DOHH2 (cell line): ENCODE data around the gene GLRX5.

Experiments used
- H3F3A ChIP-seq: fragments of 200-600 bp; sonication (generic), shearing (Covaris generic); 2 replicates; pipeline ENCODE4 v1.6.0; 2016; ENCODE audit warnings: antibody characterized with exemption, mild to moderate bottlenecking; ENCODE audit not compliant: control insufficient read depth, insufficient read depth
- H3K27ac ChIP-seq: fragments of 200-600 bp; sonication (generic); 2 replicates; pipeline ENCODE4 v1.5.1; 2014; ENCODE audit warnings: low read depth, mild to moderate bottlenecking, low read length, moderate library complexity
- H3K27me3 ChIP-seq: fragments of 200-600 bp; sonication (generic); 2 replicates; pipeline ENCODE4 v1.6.1; 2014; ENCODE audit warnings: mild to moderate bottlenecking, low read length, mixed read lengths; ENCODE audit not compliant: control insufficient read depth
- H3K36me3 ChIP-seq: fragments of 200-600 bp; sonication (generic); 2 replicates; pipeline ENCODE4 v1.6.1; 2014; ENCODE audit warnings: mild to moderate bottlenecking, low read length, moderate library complexity, mixed read lengths; ENCODE audit not compliant: control insufficient read depth
- H3K4me1 ChIP-seq: fragments of 200-600 bp; sonication (generic); 2 replicates; pipeline ENCODE4 v1.6.1; 2014; ENCODE audit warnings: mild to moderate bottlenecking, low read length, mixed read lengths; ENCODE audit not compliant: control insufficient read depth
- H3K4me2 ChIP-seq: fragments of 200-600 bp; sonication (generic); 2 replicates; pipeline ENCODE4 v1.6.0; 2014; ENCODE audit warnings: mild to moderate bottlenecking, low read length, moderate library complexity
- H3K4me3 ChIP-seq: fragments of 200-600 bp; sonication (generic); 2 replicates; pipeline ENCODE4 v1.5.1; 2014; ENCODE audit warnings: mild to moderate bottlenecking, low read length, mixed read lengths
- H3K79me2 ChIP-seq: fragments of 200-600 bp; sonication (generic); 2 replicates; pipeline ENCODE4 v1.6.1; 2014; ENCODE audit warnings: mild to moderate bottlenecking, low read length, mixed read lengths; ENCODE audit not compliant: control insufficient read depth
- H3K9me2 ChIP-seq: fragments of 200-600 bp; sonication (generic); replicated peaks from 2 replicates; pipeline ENCODE4 v1.6.1; 2014; ENCODE audit warnings: mild to moderate bottlenecking, low read length, mixed read lengths; ENCODE audit not compliant: control insufficient read depth
- H3K9me3 ChIP-seq: fragments of 200-600 bp; sonication (generic); 2 replicates; pipeline ENCODE4 v1.6.1; 2014; ENCODE audit warnings: antibody characterized with exemption, low read length, mixed read lengths; ENCODE audit not compliant: control insufficient read depth, insufficient read depth
- H4K20me1 ChIP-seq: fragments of 200-600 bp; sonication (generic); 2 replicates; pipeline ENCODE4 v1.6.0; 2014; ENCODE audit warnings: low read depth, mild to moderate bottlenecking, antibody characterized with exemption, low read length, moderate library complexity; ENCODE audit not compliant: control insufficient read depth, insufficient read depth
- EZH2phosphoT487 ChIP-seq: fragments of 200-600 bp; sonication (generic); IDR thresholded peaks from 2 replicates; pipeline ENCODE4 v1.6.1; 2017; ENCODE audit warnings: borderline replicate concordance, mild to moderate bottlenecking, antibody characterized with exemption, low read length, moderate library complexity, mixed read lengths
- TF ChIP-seq, protein P1 (sequence below): fragments of 200-600 bp; sonication (generic); IDR thresholded peaks from one replicate; pipeline ENCODE4 v1.5.1; 2014; ENCODE audit warnings: antibody characterized with exemption, mild to moderate bottlenecking, low read depth, low read length; ENCODE audit not compliant: poor library complexity, severe bottlenecking

The GLRX5 gene

DNA sequence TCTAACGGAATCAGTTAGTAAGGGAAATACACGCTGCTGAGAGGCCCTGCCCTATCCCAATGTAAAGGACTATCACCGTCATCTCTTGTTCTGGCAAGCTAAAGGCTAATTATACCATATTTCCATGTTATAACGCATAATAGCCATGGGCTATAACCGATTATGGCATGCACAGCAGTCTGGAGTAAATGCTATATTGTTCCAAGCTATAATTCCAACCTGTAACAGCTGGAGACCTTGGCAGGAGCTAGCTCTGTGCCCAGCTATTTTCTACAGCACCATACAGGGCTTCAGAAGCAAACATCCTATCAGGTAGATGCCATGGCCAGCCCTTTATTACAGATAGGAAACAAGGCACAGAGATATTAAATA is 44.7 kb upstream of the GLRX5 start:
- Histone ChIP-seq H3K9me3 (no peaks in the 10 kb centered on the region), H3K4me3 (no peak overlapping the region), H3K4me2 (no peak overlapping the region), H4K20me1 (no peaks in the 10 kb centered on the region), H3K36me3 (no peaks in the 10 kb centered on the region), H3K4me1 (peaks cover 49% of the 10 kb centered on the region), H3K9me2 (no peaks in the 10 kb centered on the region), H3K27me3 (no peaks in the 10 kb centered on the region), H3F3A (no peaks in the 10 kb centered on the region), H3K79me2 (no peaks in the 10 kb centered on the region), H3K27ac (no peak overlapping the region)
- TF ChIP-seq, protein P1, sequence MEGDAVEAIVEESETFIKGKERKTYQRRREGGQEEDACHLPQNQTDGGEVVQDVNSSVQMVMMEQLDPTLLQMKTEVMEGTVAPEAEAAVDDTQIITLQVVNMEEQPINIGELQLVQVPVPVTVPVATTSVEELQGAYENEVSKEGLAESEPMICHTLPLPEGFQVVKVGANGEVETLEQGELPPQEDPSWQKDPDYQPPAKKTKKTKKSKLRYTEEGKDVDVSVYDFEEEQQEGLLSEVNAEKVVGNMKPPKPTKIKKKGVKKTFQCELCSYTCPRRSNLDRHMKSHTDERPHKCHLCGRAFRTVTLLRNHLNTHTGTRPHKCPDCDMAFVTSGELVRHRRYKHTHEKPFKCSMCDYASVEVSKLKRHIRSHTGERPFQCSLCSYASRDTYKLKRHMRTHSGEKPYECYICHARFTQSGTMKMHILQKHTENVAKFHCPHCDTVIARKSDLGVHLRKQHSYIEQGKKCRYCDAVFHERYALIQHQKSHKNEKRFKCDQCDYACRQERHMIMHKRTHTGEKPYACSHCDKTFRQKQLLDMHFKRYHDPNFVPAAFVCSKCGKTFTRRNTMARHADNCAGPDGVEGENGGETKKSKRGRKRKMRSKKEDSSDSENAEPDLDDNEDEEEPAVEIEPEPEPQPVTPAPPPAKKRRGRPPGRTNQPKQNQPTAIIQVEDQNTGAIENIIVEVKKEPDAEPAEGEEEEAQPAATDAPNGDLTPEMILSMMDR: no peak

DNA sequence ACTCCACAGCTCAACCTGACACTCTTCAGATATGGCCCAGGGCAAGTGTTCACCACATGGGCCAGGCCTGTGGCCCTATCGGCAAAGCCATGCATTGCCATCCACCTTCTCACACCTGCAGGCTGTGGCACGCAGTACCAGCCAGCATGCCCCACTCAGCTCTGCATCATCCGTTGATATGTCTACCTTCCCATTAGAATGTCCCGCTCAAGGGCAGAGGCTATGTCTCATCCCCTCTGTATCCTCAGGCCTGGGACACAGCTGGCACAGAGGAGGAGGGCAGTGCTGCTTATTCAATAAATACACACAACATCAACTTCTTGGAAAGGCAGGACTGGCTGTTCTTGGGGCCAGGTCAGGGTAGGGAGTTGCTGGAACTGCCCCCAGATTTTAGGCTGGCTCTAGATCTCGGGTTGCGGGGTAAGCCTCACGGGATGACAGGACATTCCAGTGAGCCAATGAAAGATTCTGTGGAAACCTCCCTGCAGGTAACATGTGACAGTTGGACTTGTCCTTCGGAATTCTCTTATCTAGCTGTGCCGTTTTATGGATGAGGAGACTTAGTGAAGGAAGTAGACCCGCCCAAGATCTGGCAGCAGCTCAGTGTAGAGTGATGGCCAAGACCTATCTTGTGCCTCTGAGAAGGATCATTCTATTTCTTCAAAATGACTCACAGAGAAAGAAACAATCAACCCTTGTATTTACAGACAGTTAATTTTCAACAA is 44.0 kb upstream of the GLRX5 start:
- no peaks in the 10 kb centered on the region for H3K9me2 ChIP-seq
- H3K36me3 ChIP-seq: no peaks in the 10 kb centered on the region
- no peaks in the 10 kb centered on the region for H3K79me2 ChIP-seq
- no peaks in the 10 kb centered on the region for H3K27me3 ChIP-seq
- H3K27ac ChIP-seq: no peak overlapping the region
- H3F3A ChIP-seq: no peaks in the 10 kb centered on the region
- peaks cover 49% of the 10 kb centered on the region for H3K4me1 ChIP-seq
- TF ChIP-seq, protein P1: no peak
- no peak for TF ChIP-seq EZH2phosphoT487
- no peaks in the 10 kb centered on the region for H3K9me3 ChIP-seq
- no peak overlapping the region for H3K4me2 ChIP-seq
- no peak overlapping the region for H3K4me3 ChIP-seq
- no peaks in the 10 kb centered on the region for H4K20me1 ChIP-seq

DNA sequence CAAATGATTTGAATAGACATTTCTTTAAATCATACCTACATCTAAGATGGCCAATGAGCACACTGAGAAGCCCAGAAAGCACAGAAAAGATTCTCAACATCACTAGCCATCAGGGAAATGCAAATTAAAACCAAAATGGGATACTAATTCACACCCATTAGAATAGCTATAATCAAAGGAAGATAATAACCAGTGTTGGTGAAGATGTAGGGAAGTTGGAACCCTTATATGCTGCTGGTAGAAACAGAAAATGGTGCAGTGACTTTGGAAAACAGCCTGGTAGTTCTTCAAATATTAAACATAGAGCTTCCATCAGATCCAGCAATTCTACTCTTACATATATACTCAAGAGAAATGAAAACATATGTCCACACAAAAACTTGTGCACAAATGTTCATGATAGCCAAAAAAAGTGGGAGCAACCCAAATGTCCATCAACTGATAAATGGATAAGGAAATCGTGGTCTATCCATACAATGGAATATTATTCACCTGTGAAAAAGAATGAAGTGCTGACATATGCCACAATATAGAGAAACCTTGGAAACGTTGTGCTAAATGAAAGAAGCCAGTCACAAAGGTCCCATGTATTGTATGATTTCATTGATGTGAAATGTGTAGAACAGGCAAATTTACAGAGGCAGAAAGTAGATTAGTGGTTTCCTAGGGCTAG is 42.8 kb upstream of the GLRX5 start:
- H3K9me3 ChIP-seq: no peaks in the 10 kb centered on the region
- H3K27me3 ChIP-seq: no peaks in the 10 kb centered on the region
- H3K4me1 ChIP-seq: peaks cover 49% of the 10 kb centered on the region
- peaks cover 1% of the 10 kb centered on the region; the same call in 1 of the 2 replicates for H3F3A ChIP-seq
- no peak for TF ChIP-seq EZH2phosphoT487
- TF ChIP-seq, protein P1: no peak
- H3K4me2 ChIP-seq: no peak overlapping the region
- no peak overlapping the region for H3K27ac ChIP-seq
- no peaks in the 10 kb centered on the region for H3K79me2 ChIP-seq
- H4K20me1 ChIP-seq: no peaks in the 10 kb centered on the region
- no peaks in the 10 kb centered on the region for H3K9me2 ChIP-seq
- no peak overlapping the region for H3K4me3 ChIP-seq
- H3K36me3 ChIP-seq: no peaks in the 10 kb centered on the region
